Measurements from ENCODE around the gene ITFG1.
"Not testable (repeated sequence)": the region's sequence is repeated elsewhere in the genome, so short reads cannot be mapped to it uniquely, and the experiment has no call there.

ITFG1 gene

DNA sequence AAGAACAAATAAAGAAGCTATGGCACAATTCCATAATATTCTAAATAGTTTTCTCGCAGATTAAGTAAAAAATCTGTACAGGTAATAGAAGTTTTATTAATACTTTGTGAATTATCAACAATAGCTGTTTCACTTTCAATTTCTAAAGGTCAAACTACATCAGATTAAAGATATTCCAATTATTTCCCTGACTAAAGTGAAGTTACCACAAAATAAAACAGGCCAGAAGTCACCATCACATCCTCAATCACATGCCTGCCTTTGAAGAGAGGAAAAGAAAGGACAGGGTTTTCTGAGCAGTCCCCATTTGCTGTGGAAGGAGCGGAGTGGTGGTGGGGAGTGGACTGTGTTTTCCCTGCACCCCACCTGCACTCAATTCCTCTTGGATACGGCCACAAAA, 11.1 kb downstream of the ITFG1 start:
- Histone ChIP-seq H3K9me2 (replicated peaks; ENCODE audit: low read depth, low read length) (no peaks in the 10 kb centered on the region), H3K27me3 (ENCODE audit: insufficient read depth, low read length, poor library complexity, severe bottlenecking) (no peaks in the 10 kb centered on the region), H3K9ac (ENCODE audit: low read depth, low read length, poor library complexity, severe bottlenecking) (no peak overlapping the region), H3K9me3 (ENCODE audit: insufficient read depth, low read depth, low read length) (no peaks in the 10 kb centered on the region), H3K4me1 (ENCODE audit: insufficient read depth, low read length, poor library complexity, severe bottlenecking) (peaks cover under 1% of the 10 kb centered on the region), H3K79me2 (ENCODE audit: insufficient read depth, low read length) (peaks cover 8% of the 10 kb centered on the region; the same call in 1 of the 2 replicates), H2AFZ (ENCODE audit: low read length) (no peak overlapping the region), H3F3A (ENCODE audit: low read depth) (no peaks in the 10 kb centered on the region), H4K20me1 (ENCODE audit: insufficient read depth, low read length, poor library complexity, severe bottlenecking) (no peaks in the 10 kb centered on the region), H3K4me3 (ENCODE audit: low read length, poor library complexity, severe bottlenecking) (no peak overlapping the region), H3K4me2 (ENCODE audit: low read depth, low read length, poor library complexity, severe bottlenecking) (no peak overlapping the region), H3K36me3 (ENCODE audit: insufficient read depth, low read length) (peaks cover 44% of the 10 kb centered on the region; the same call in 1 of the 2 replicates)
- TF ChIP-seq EZH2phosphoT487 (IDR thresholded peaks at IDR 0.05; ENCODE audit: borderline replicate concordance) = no peak
- TF ChIP-seq, protein P1, sequence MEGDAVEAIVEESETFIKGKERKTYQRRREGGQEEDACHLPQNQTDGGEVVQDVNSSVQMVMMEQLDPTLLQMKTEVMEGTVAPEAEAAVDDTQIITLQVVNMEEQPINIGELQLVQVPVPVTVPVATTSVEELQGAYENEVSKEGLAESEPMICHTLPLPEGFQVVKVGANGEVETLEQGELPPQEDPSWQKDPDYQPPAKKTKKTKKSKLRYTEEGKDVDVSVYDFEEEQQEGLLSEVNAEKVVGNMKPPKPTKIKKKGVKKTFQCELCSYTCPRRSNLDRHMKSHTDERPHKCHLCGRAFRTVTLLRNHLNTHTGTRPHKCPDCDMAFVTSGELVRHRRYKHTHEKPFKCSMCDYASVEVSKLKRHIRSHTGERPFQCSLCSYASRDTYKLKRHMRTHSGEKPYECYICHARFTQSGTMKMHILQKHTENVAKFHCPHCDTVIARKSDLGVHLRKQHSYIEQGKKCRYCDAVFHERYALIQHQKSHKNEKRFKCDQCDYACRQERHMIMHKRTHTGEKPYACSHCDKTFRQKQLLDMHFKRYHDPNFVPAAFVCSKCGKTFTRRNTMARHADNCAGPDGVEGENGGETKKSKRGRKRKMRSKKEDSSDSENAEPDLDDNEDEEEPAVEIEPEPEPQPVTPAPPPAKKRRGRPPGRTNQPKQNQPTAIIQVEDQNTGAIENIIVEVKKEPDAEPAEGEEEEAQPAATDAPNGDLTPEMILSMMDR (conservative IDR thresholded peaks at IDR 0.05; ENCODE audit: low read length) = no peak

DNA sequence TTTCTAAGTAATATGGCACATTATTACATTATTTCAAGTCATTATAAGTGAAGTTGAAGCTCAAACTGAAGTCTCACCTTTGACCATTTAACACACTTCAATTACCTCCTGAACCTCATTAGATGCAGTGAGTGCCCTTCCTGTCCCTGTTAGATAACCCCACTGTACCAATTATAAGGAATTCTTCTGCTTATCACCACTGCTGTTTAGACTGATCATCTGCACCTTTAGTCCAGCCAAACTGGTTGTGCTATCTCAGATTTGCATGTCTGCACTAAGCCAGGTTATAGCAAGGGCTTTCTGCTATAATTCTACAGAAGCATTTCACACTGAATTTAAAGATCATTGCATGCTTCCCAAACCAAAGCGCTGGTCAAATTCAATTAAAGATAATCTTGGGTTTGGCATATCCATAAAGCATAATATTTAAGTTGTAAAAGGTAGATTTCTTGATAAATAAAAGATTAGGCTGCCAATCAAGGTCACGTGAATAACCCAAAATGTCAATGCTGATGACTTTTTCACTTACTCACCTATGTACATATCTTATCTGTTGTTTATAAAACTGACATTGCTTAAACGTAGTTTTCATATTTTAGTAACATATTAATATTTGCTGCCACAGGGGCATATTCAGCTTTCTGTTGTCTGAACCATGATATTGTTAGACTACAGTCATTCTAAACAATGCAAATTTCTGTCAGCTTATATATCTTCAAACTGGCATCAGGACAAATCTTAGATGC, 11.9 kb downstream of the ITFG1 start:
- Histone ChIP-seq H3K9me3 (ENCODE audit: insufficient read depth, low read depth, low read length) (no peaks in the 10 kb centered on the region), H3K4me1 (ENCODE audit: insufficient read depth, low read length, poor library complexity, severe bottlenecking) (no peaks in the 10 kb centered on the region), H3K79me2 (ENCODE audit: insufficient read depth, low read length) (peaks cover 7% of the 10 kb centered on the region; the same call in 1 of the 2 replicates), H4K20me1 (ENCODE audit: insufficient read depth, low read length, poor library complexity, severe bottlenecking) (no peaks in the 10 kb centered on the region), H3K4me3 (ENCODE audit: low read length, poor library complexity, severe bottlenecking) (no peak overlapping the region), H3K9ac (ENCODE audit: low read depth, low read length, poor library complexity, severe bottlenecking) (no peak overlapping the region), H3K4me2 (ENCODE audit: low read depth, low read length, poor library complexity, severe bottlenecking) (no peak overlapping the region), H3F3A (ENCODE audit: low read depth) (no peaks in the 10 kb centered on the region), H3K27me3 (ENCODE audit: insufficient read depth, low read length, poor library complexity, severe bottlenecking) (no peaks in the 10 kb centered on the region), H3K36me3 (ENCODE audit: insufficient read depth, low read length) (peaks cover 44% of the 10 kb centered on the region; the same call in 1 of the 2 replicates), H2AFZ (ENCODE audit: low read length) (no peak overlapping the region), H3K9me2 (replicated peaks; ENCODE audit: low read depth, low read length) (no peaks in the 10 kb centered on the region)
- TF ChIP-seq EZH2phosphoT487 (IDR thresholded peaks at IDR 0.05; ENCODE audit: borderline replicate concordance) = no peak
- TF ChIP-seq, protein P1 (conservative IDR thresholded peaks at IDR 0.05; ENCODE audit: low read length) = no peak

DNA sequence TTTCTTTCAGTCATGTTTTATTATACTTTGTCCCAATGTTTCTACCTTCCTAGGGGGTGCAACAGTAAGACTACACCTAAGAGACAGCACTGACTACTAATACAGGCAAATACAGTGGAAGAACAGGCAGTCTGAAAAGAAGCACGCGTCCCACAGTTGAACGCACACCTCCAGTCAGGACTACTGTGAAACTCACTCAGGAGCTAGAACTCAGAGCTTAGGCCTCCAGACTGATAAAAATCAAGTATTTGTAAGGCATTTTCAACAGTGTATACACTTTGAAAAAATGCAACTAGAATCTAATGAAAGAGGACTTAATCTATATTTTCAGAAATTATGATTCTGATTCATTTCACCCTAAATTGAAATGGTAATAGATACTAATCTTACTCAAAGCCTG, 14.4 kb downstream of the ITFG1 start:
- no peaks in the 10 kb centered on the region for H3F3A ChIP-seq (ENCODE audit: low read depth)
- TF ChIP-seq, protein P1 (conservative IDR thresholded peaks at IDR 0.05; ENCODE audit: low read length) = no peak
- TF ChIP-seq EZH2phosphoT487 (IDR thresholded peaks at IDR 0.05; ENCODE audit: borderline replicate concordance) = no peak
- H3K4me2 ChIP-seq (ENCODE audit: low read depth, low read length, poor library complexity, severe bottlenecking) = no peak overlapping the region
- peaks cover 7% of the 10 kb centered on the region; the same call in 1 of the 2 replicates for H3K79me2 ChIP-seq (ENCODE audit: insufficient read depth, low read length)
- H3K9me3 ChIP-seq (ENCODE audit: insufficient read depth, low read depth, low read length) = no peaks in the 10 kb centered on the region
- no peaks in the 10 kb centered on the region for H4K20me1 ChIP-seq (ENCODE audit: insufficient read depth, low read length, poor library complexity, severe bottlenecking)
- no peaks in the 10 kb centered on the region for H3K9me2 ChIP-seq (replicated peaks; ENCODE audit: low read depth, low read length)
- H3K4me1 ChIP-seq (ENCODE audit: insufficient read depth, low read length, poor library complexity, severe bottlenecking) = no peaks in the 10 kb centered on the region
- H3K27me3 ChIP-seq (ENCODE audit: insufficient read depth, low read length, poor library complexity, severe bottlenecking) = no peaks in the 10 kb centered on the region
- H3K9ac ChIP-seq (ENCODE audit: low read depth, low read length, poor library complexity, severe bottlenecking) = no peak overlapping the region
- H3K36me3 ChIP-seq (ENCODE audit: insufficient read depth, low read length) = peaks cover 28% of the 10 kb centered on the region; the same call in 1 of the 2 replicates
- H3K4me3 ChIP-seq (ENCODE audit: low read length, poor library complexity, severe bottlenecking) = no peak overlapping the region
- H2AFZ ChIP-seq (ENCODE audit: low read length) = no peak overlapping the region

DNA sequence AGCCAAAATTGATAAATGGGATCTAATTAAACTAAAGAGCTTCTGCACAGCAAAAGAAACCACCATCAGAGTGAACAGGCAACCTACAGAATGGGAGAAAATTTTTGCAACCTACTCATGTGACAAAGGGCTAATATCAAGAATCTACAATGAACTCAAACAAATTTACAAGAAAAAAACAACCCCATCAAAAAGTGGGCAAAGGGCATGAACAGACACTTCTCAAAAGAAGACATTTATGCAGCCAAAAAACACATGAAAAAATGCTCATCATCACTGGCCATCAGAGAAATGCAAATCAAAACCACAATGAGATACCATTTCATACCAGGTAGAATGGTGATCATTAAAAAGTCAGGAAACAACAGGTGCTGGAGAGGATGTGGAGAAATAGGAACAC, 18.0 kb downstream of the ITFG1 start:
- H3K9ac ChIP-seq (ENCODE audit: low read depth, low read length, poor library complexity, severe bottlenecking); H3F3A ChIP-seq (ENCODE audit: low read depth); H3K9me2 ChIP-seq (replicated peaks; ENCODE audit: low read depth, low read length); H4K20me1 ChIP-seq (ENCODE audit: insufficient read depth, low read length, poor library complexity, severe bottlenecking); H3K27me3 ChIP-seq (ENCODE audit: insufficient read depth, low read length, poor library complexity, severe bottlenecking); H3K79me2 ChIP-seq (ENCODE audit: insufficient read depth, low read length); H2AFZ ChIP-seq (ENCODE audit: low read length); H3K9me3 ChIP-seq (ENCODE audit: insufficient read depth, low read depth, low read length); H3K4me2 ChIP-seq (ENCODE audit: low read depth, low read length, poor library complexity, severe bottlenecking); H3K36me3 ChIP-seq (ENCODE audit: insufficient read depth, low read length); H3K4me1 ChIP-seq (ENCODE audit: insufficient read depth, low read length, poor library complexity, severe bottlenecking); H3K4me3 ChIP-seq (ENCODE audit: low read length, poor library complexity, severe bottlenecking): not testable (repeated sequence)

DNA sequence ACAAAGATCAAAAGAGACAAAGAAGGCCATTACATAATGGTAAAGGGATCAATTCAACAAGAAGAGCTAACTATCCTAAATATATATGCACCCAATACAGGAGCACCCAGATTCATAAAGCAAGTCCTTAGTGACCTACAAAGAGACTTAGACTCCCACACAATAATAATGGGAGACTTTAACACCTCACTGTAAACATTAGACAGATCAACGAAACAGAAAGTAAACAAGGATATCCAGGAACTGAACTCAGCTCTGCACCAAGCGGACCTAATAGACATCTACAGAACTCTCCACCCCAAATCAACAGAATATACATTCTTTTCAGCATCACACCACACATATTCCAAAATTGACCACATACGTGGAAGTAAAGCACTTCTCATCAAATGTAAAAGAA, 20.8 kb downstream of the ITFG1 start:
- H3F3A ChIP-seq (ENCODE audit: low read depth); H3K9me2 ChIP-seq (replicated peaks; ENCODE audit: low read depth, low read length); H3K4me3 ChIP-seq (ENCODE audit: low read length, poor library complexity, severe bottlenecking); H3K36me3 ChIP-seq (ENCODE audit: insufficient read depth, low read length); H3K27me3 ChIP-seq (ENCODE audit: insufficient read depth, low read length, poor library complexity, severe bottlenecking); H3K9me3 ChIP-seq (ENCODE audit: insufficient read depth, low read depth, low read length); H2AFZ ChIP-seq (ENCODE audit: low read length); H3K4me1 ChIP-seq (ENCODE audit: insufficient read depth, low read length, poor library complexity, severe bottlenecking); H3K4me2 ChIP-seq (ENCODE audit: low read depth, low read length, poor library complexity, severe bottlenecking); H3K9ac ChIP-seq (ENCODE audit: low read depth, low read length, poor library complexity, severe bottlenecking); H4K20me1 ChIP-seq (ENCODE audit: insufficient read depth, low read length, poor library complexity, severe bottlenecking): not testable (repeated sequence)
- peaks cover 10% of the 10 kb centered on the region; the same call in 1 of the 2 replicates for H3K79me2 ChIP-seq (ENCODE audit: insufficient read depth, low read length)

Data from Loucy (cell line).